Fibroblast of skin of back (primary cell): ENCODE measurements around the gene OR52N5. TPM values are rescaled to one million over a fixed set of nuclear protein-coding genes. Genes with fewer than 3 reads are reported as not detected.

Source experiments
- DNase-seq: peaks from one replicate; pipeline ENCODE4 v3.0.0-alpha.2; 2013
- polyA plus RNA-seq, 2 experiments: library from polyadenylated mRNA; unstranded; fragments of 120-200 nt; gene quantifications; one replicate each; pipeline ENCODE4 v1.2.1, GENCODE V29; 2013; ENCODE audit not compliant: insufficient read length in 2 of 2

Gene OR52N5
- not detected for polyA plus RNA-seq (2013, experiment 1 of 2; ENCODE audit: insufficient read length)
- not detected for polyA plus RNA-seq (2013, experiment 2 of 2; ENCODE audit: insufficient read length)

DNA sequence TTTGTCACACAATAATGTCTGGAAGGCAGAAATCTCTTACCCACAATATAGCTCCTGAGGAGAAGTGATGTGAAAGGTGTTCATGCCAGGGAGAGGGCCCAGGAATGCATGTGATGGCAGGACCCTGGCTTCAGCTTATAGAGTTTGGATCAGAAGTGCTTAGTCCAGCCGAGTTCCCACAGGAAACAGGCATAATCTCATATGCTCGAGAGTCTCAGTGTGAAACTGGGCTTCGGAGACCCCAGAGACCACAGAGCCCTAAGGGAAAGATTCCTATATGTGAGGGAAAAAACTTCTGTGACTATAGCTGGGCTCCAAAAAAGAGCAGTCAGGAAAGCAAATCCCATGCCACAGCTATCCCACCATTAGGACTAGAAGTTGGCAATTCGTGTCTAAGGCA is at the start of gene OR52N5:
TSS of gene OR52N5 (minus strand) at position 101 of the 400 bp plus-strand sequence. CDS start 4,721 bp downstream, outside the sequence.
- no peak for DNase-seq

- no peak for DNase-seq
Measured at GRCh38 chr11:5831196-5831829, 48.2 kb upstream of the OR52N5 start.

- DNase-seq, result no peak
Measured at GRCh38 chr11:5818245-5818886, 35.2 kb upstream of the OR52N5 start.

- no peak for DNase-seq
Measured at GRCh38 chr11:5815534-5815933, 32.4 kb upstream of the OR52N5 start.

DNA sequence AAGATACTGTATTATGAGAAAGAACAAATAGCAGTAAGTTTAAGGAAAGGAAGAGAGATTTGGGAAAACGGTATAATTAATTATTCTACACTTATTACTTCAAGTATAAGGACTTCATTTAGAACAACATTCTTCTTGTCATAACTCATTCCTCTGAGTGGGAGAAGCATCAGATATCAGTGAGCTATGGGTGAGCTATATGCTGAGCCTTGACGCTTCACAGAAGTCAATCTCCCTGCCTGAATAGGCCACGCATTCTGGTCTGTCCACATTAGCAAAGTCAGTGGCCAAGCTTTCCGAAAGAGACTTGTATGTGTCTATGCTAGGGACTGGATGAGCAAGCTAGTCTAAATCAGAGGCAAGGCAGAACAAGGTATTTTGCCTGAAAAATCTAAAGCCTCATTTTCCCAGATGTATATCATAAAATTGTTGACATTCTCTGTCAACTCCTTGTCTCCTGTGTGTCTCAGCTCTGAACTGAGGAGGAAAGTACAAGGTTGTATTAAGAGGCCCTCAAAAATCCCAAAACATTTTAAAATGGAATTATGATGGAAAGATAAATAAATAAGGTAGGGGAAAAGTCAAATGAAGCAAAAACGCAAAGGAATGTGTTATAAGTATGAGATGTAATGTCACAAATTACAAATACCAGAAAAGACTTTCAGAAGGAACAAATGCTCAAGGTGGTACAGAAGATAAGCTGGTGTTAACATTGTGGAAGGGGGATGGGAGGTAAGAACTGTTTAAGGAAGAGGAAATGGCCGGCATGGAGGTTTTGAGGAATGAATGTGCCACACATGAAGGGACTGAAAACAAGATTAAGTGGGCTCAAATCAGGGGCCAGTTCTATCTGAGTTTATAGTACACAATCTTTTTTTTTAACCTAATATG is 27.0 kb upstream of the OR52N5 start:
- no peak for DNase-seq

GRCh38 chr11:5809122-5809519 is 26.0 kb upstream of the OR52N5 start:
- no peak for DNase-seq

- DNase-seq, result peak; percentile 66
Measured at GRCh38 chr11:5808500-5809121, 25.5 kb upstream of the OR52N5 start, which contains the start of gene OR52N2. TSS of gene OR52N2 (plus strand) at chr11:5808924. CDS start at chr11:5820336, 11,412 bp downstream.

DNA sequence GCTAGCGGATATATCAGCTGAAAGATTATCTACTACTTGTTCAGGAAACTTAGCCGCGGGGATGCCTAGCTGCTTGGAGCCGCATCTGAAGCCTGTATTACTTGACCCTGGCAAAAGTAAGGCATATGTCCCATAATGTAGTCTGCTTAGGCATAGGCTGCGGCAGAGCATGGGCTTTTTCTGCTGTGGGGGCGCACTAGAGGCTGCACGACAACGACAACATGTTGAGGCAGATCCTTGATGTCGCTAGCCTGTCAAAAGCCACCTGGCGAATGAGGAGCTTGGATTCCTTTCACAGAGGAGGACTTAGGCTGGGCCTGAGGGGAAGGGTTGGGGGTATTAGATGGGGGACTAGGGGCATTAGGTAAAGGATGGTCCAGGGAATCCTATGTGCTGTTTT is 24.4 kb upstream of the OR52N5 start:
- DNase-seq, result no peak

GRCh38 chr11:5803982-5804381 is 20.8 kb upstream of the OR52N5 start:
- no peak for DNase-seq

DNA sequence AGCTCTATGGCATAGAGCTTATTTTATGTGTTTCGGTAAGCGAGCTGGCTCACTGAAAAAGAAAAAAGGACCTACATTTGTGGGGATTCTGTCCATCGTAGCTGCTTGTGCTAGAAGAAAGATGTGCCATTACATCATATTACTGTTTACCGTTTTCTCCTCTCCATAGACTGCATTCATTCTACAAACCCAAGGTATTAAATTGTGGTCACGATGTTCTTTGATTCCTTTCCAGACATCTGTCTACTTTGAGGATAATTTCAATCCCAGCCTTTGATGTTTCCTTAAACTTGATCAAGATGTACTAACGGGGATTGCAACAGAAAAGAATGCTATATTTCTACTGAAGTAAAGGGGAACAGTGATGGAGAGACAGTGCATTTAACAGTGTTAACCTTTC is 13.4 kb upstream of the OR52N5 start:
- DNase-seq, result no peak

- DNase-seq, result no peak
Measured at GRCh38 chr11:5791165-5791564, 8.0 kb upstream of the OR52N5 start, which contains the start of gene OR52N1. TSS of gene OR52N1 (minus strand) at chr11:5791265. CDS start at chr11:5788816, 2,449 bp downstream.

DNA sequence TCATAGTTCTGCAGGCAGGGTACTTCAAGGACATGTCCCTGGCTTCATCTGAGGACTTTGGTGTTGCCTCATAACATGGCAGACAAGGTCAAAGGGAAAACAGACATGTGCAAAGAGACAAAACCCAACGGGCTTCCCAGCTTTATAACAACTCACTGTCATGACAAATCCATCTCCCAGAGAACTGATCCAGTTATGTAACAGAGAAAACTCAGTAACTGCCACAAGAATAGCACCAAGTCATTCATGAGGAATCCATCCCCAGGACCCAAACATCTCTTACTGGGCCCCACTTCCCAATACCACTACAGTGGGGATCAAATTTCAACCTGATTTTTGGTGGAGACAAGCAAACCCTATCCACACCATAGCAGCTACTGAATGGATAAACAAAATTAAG is 16.1 kb downstream of the OR52N5 start:
- DNase-seq, result no peak

- DNase-seq, result no peak
Measured at GRCh38 chr11:5753943-5754342, 29.2 kb downstream of the OR52N5 start, which contains the start of gene OR52N4. TSS of gene OR52N4 (plus strand) at chr11:5754243. CDS start at chr11:5754741, 498 bp downstream.

- DNase-seq, result no peak
Measured at GRCh38 chr11:5749836-5750235, 33.3 kb downstream of the OR52N5 start.

GRCh38 chr11:5746614-5747013 is 36.5 kb downstream of the OR52N5 start:
- no peak for DNase-seq

- DNase-seq, result no peak
Measured at GRCh38 chr11:5738431-5738830, 44.7 kb downstream of the OR52N5 start.

DNA sequence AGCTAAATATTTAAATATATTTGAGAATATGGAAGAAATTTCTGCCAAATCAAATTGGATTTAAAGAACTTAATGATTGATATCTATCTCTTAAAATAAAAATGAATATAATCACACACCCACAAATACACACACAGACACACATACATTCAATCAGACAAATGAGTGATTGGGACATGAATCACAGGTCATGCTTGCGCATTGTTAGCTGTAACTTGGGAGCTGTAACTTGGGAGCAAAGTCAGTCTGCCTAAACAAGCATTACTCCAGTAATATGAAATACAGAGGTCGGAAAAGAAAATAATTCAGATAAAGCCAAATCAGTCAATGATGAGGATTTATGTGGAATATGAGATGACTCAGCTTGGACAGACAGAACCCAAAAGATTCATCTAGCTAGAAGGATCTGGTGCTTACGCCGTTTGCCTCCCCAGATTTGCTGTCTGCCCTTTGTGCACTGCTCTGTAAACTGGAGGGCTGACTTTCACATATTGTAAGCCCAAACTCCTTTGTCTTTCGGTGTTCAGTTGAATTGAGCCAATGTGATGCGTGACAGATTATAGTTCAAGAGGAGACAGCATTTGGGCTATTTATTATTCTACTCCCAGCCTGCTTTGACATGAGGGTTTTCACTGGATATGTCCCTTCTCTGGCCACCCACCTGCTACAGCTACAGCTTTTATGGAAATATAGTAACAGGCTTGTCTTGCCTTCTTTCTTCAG is 45.3 kb downstream of the OR52N5 start:
- DNase-seq, result no peak

DNA sequence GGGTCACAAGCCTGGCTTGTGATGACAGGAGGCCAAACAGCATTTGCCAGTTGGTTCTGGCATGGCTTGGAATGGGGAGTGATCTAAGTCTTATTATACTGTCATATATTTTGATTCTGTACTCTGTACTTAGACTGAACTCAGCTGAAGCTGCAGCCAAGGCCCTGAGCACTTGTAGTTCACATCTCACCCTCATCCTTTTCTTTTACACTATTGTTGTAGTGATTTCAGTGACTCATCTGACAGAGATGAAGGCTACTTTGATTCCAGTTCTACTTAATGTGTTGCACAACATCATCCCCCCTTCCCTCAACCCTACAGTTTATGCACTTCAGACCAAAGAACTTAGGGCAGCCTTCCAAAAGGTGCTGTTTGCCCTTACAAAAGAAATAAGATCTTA is 46.1 kb downstream of the OR52N5 start:
- no peak for DNase-seq

- no peak for DNase-seq
Measured at GRCh38 chr11:5736396-5736795, 46.8 kb downstream of the OR52N5 start, which contains the start of gene OR56B1. TSS of gene OR56B1 (plus strand) at chr11:5736448. CDS start at chr11:5736517, 69 bp downstream.

DNA sequence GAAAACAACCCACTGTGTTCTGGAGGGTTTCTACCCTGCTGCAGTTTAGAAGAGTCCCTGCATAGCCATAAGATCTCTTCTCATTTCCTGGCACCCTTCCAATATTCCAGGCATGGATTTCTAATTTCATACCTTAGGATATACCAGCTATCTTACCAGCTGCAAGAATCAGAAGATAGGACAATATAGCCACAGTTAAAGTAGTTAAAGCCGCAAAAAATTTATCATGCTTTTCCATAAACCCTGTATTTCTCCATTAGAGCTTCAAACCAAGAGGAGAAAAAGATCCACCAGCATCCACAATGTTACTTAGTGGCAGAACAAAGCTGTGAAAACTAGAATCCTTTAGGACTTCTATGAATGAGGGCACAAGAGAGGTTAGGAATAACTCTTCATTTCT is 55.5 kb downstream of the OR52N5 start:
- no peak for DNase-seq

- no peak for DNase-seq
Measured at GRCh38 chr11:5726351-5726750, 56.8 kb downstream of the OR52N5 start.
